Astrocyte (in vitro differentiated cells and primary cell): Measurements from ENCODE around the gene MS4A10.

Experiments
- CTCF ChIP-seq: IDR thresholded peaks from 2 replicates; pipeline ENCODE4 v1.5.1; 2011; ENCODE audit warnings: low read depth, mild to moderate bottlenecking, inconsistent platforms, low read length, moderate library complexity; ENCODE audit not compliant: insufficient read depth
- EZH2 ChIP-seq: IDR thresholded peaks from 2 replicates; pipeline ENCODE4 v1.6.1; 2012; ENCODE audit warnings: mild to moderate bottlenecking, low read length, inconsistent platforms; ENCODE audit not compliant: insufficient read depth

GRCh38 chr11:60825790-60826189, 40.7 kb downstream of the MS4A10 start:
- TF ChIP-seq CTCF (no peak), EZH2 (no peak)
